ENCODE measurements around the gene KCTD16.

- TF ChIP-seq POLR2A (IDR thresholded peaks at IDR 0.05): no peak
- TF ChIP-seq, protein P1, sequence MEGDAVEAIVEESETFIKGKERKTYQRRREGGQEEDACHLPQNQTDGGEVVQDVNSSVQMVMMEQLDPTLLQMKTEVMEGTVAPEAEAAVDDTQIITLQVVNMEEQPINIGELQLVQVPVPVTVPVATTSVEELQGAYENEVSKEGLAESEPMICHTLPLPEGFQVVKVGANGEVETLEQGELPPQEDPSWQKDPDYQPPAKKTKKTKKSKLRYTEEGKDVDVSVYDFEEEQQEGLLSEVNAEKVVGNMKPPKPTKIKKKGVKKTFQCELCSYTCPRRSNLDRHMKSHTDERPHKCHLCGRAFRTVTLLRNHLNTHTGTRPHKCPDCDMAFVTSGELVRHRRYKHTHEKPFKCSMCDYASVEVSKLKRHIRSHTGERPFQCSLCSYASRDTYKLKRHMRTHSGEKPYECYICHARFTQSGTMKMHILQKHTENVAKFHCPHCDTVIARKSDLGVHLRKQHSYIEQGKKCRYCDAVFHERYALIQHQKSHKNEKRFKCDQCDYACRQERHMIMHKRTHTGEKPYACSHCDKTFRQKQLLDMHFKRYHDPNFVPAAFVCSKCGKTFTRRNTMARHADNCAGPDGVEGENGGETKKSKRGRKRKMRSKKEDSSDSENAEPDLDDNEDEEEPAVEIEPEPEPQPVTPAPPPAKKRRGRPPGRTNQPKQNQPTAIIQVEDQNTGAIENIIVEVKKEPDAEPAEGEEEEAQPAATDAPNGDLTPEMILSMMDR (IDR thresholded peaks at IDR 0.05): no peak
Measured at GRCh38 chr5:144134194-144134826, 36.4 kb upstream of the KCTD16 start.

All from body of pancreas (tissue), 4 donors.